ENCODE results near the gene BBS4.

GRCh38 chr15:72749700-72750099 lies 63.7 kb downstream of the BBS4 start:
- no peak for TF ChIP-seq EZH2 (IDR thresholded peaks at IDR 0.05; ENCODE audit: low read length)
- TF ChIP-seq CTCF (optimal IDR thresholded peaks at IDR 0.05 in 1 of 3, IDR thresholded peaks at IDR 0.05 in 1 of 3, conservative IDR thresholded peaks at IDR 0.05 in 1 of 3; ENCODE audit: extremely low read depth in 1 of 3, insufficient read depth in 2 of 3, low read length in 3 of 3): no peak

Measured in keratinocyte (primary cell).